ENCODE results near the gene EFR3B.

GRCh38 chr2:25032094-25032493, 9.8 kb upstream of the EFR3B start:
- TF ChIP-seq CTCF (IDR thresholded peaks at IDR 0.05) (no peak), POLR2A (IDR thresholded peaks at IDR 0.05) (no peak)

All from esophagus squamous epithelium (tissue), 4 donors.